Activated T-helper 1 cell treated with anti-CD3 and anti-CD28 coated beads, Interleukin-2, amount 50 U/mL, for 16 hours (primary cell): ENCODE results near the gene DEFB125.

Source experiments
- DNase-seq, 2 donors: peaks; one replicate each; pipeline ENCODE4 v3.0.0-alpha.2; 2020; ENCODE audit warnings: low read depth in 1 of 2, low spot score in 1 of 2

The DEFB125 gene

DNA sequence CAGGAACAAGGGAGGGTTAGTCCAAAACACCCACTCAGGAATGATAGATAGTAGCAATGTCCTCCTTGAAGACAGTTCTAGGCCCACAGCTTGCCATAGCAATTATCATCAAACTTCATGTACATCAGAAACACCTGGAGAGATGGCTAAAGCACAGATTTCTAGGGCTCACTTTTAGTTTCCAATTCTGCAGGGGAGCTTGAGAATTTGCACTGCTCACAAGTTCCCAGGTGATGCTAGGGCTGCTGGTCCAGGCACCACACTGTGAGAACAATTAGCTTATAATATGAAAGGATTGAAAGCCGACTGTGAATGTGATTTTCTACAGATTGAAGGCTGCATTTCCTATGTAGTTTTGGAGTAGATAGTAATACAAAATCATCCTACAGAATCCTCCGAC lies 58.4 kb downstream of the DEFB125 start:
- no peak for DNase-seq
